A549 (cell line): Measurements from ENCODE around the gene RHO.

ENCODE experiments used
- TF ChIP-seq, protein P1 (sequence below): IDR thresholded peaks from 2 replicates; pipeline ENCODE4 v1.6.1; 2012
- TF ChIP-seq, protein P2 (sequence below): fragments of >200 bp; sonication (Bioruptor Twin); formaldehyde crosslinking; IDR thresholded peaks from 3 replicates; pipeline ENCODE4 v1.5.1; 2016
- TF ChIP-seq, protein P3 (sequence below): fragments of >200 bp; sonication (Bioruptor Twin); formaldehyde crosslinking; IDR thresholded peaks from 3 replicates; pipeline ENCODE4 v1.6.1; 2016

DNA sequence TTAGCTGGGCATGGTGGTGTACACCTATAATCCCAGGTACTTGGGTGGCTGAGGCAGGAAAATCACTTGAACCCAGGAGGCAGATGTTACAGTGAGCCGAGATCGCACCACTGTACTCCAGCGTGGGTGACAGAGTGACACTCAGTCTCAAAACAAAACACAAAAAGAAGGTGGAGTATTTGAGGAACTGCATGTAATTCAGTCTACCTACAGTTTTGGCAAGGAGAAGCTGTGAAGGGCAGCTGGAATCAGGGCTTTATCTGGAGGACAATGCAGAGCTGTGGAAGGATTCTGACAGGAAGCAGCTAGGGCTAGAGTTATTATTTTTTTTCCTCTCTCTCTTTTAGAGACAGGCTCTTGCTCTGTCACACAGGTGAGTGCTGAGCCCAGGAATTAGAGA is 21.4 kb downstream of the RHO start:
- TF ChIP-seq, protein P1, sequence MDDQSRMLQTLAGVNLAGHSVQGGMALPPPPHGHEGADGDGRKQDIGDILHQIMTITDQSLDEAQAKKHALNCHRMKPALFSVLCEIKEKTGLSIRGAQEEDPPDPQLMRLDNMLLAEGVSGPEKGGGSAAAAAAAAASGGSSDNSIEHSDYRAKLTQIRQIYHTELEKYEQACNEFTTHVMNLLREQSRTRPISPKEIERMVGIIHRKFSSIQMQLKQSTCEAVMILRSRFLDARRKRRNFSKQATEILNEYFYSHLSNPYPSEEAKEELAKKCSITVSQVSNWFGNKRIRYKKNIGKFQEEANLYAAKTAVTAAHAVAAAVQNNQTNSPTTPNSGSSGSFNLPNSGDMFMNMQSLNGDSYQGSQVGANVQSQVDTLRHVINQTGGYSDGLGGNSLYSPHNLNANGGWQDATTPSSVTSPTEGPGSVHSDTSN, result no peak
- TF ChIP-seq, protein P2, sequence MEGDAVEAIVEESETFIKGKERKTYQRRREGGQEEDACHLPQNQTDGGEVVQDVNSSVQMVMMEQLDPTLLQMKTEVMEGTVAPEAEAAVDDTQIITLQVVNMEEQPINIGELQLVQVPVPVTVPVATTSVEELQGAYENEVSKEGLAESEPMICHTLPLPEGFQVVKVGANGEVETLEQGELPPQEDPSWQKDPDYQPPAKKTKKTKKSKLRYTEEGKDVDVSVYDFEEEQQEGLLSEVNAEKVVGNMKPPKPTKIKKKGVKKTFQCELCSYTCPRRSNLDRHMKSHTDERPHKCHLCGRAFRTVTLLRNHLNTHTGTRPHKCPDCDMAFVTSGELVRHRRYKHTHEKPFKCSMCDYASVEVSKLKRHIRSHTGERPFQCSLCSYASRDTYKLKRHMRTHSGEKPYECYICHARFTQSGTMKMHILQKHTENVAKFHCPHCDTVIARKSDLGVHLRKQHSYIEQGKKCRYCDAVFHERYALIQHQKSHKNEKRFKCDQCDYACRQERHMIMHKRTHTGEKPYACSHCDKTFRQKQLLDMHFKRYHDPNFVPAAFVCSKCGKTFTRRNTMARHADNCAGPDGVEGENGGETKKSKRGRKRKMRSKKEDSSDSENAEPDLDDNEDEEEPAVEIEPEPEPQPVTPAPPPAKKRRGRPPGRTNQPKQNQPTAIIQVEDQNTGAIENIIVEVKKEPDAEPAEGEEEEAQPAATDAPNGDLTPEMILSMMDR, result no peak
- TF ChIP-seq, protein P3, sequence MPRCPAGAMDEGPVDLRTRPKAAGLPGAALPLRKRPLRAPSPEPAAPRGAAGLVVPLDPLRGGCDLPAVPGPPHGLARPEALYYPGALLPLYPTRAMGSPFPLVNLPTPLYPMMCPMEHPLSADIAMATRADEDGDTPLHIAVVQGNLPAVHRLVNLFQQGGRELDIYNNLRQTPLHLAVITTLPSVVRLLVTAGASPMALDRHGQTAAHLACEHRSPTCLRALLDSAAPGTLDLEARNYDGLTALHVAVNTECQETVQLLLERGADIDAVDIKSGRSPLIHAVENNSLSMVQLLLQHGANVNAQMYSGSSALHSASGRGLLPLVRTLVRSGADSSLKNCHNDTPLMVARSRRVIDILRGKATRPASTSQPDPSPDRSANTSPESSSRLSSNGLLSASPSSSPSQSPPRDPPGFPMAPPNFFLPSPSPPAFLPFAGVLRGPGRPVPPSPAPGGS, result no peak
